ENCODE data around the gene AACS.
"Not testable (repeated sequence)": the region's sequence is repeated elsewhere in the genome, so short reads cannot be mapped to it uniquely, and the experiment has no call there.

Gene AACS

GRCh38 chr12:125065021-125065918 lies at the start of gene AACS:
TSS of gene AACS (plus strand) at chr12:125065435. CDS start at chr12:125065585, 150 bp downstream.
- DNase-seq (ENCODE audit: low read depth) = peak; percentile 59

GRCh38 chr12:125015680-125016310 lies 49.4 kb upstream of the AACS start:
- DNase-seq (ENCODE audit: low read depth) = no peak

GRCh38 chr12:125017801-125018200 lies 47.4 kb upstream of the AACS start:
- DNase-seq (ENCODE audit: low read depth) = no peak

GRCh38 chr12:125018356-125018755 lies 46.9 kb upstream of the AACS start:
- no peak for DNase-seq (ENCODE audit: low read depth)

GRCh38 chr12:125021096-125021495 lies 44.1 kb upstream of the AACS start:
- DNase-seq (ENCODE audit: low read depth) = no peak

- DNase-seq (ENCODE audit: low read depth) = no peak
Measured at GRCh38 chr12:125021771-125022170, 43.5 kb upstream of the AACS start.

- DNase-seq (ENCODE audit: low read depth) = no peak
Measured at GRCh38 chr12:125023065-125023464, 42.2 kb upstream of the AACS start.

- no peak for DNase-seq (ENCODE audit: low read depth)
Measured at GRCh38 chr12:125024949-125025563, 40.2 kb upstream of the AACS start.

GRCh38 chr12:125025606-125026235 lies 39.5 kb upstream of the AACS start:
- DNase-seq (ENCODE audit: low read depth) = no peak

- no peak for DNase-seq (ENCODE audit: low read depth)
Measured at GRCh38 chr12:125028106-125028505, 37.1 kb upstream of the AACS start.

- no peak for DNase-seq (ENCODE audit: low read depth)
Measured at GRCh38 chr12:125029761-125030358, 35.4 kb upstream of the AACS start.

GRCh38 chr12:125031471-125031870 lies 33.8 kb upstream of the AACS start:
- not testable (repeated sequence) for DNase-seq (ENCODE audit: low read depth)

- no peak for DNase-seq (ENCODE audit: low read depth)
Measured at GRCh38 chr12:125032466-125033152, 32.6 kb upstream of the AACS start.

GRCh38 chr12:125033288-125033687 lies 31.9 kb upstream of the AACS start:
- DNase-seq (ENCODE audit: low read depth) = no peak

GRCh38 chr12:125038976-125039625 lies 26.1 kb upstream of the AACS start:
- no peak for DNase-seq (ENCODE audit: low read depth)

- no peak for DNase-seq (ENCODE audit: low read depth)
Measured at GRCh38 chr12:125049093-125049458, 16.2 kb upstream of the AACS start.

- DNase-seq (ENCODE audit: low read depth) = no peak
Measured at GRCh38 chr12:125050446-125050845, 14.8 kb upstream of the AACS start.

GRCh38 chr12:125050868-125051267 lies 14.4 kb upstream of the AACS start:
- no peak for DNase-seq (ENCODE audit: low read depth)

GRCh38 chr12:125053821-125054220 lies 11.4 kb upstream of the AACS start:
- no peak for DNase-seq (ENCODE audit: low read depth)

- no peak for DNase-seq (ENCODE audit: low read depth)
Measured at GRCh38 chr12:125055591-125055990, 9.6 kb upstream of the AACS start.

GRCh38 chr12:125056306-125056705 lies 8.9 kb upstream of the AACS start:
- no peak for DNase-seq (ENCODE audit: low read depth)
